WERI-Rb-1 (cell line): ENCODE measurements around the gene CA11.
"Not testable (repeated sequence)": the region's sequence is repeated elsewhere in the genome, so short reads cannot be mapped to it uniquely, and the experiment has no call there.

Experiments used
- DNase-seq: peaks from one replicate; pipeline ENCODE4 v3.0.0-alpha.2; 2020
- H3K27ac ChIP-seq: fragments of 250-450 bp; sonication (Bioruptor Pico); 2 replicates; pipeline ENCODE4 v1.5.1; 2020; ENCODE audit warnings: mild to moderate bottlenecking, moderate library complexity
- H3K27me3 ChIP-seq: fragments of 250-450 bp; sonication (Bioruptor Pico); 2 replicates; pipeline ENCODE4 v1.5.1; 2021; ENCODE audit warnings: mild to moderate bottlenecking, low read depth, moderate library complexity; ENCODE audit not compliant: insufficient read depth, severe bottlenecking
- H3K36me3 ChIP-seq: fragments of 250-450 bp; sonication (Bioruptor Pico); 2 replicates; pipeline ENCODE4 v1.5.1; 2020; ENCODE audit warnings: mild to moderate bottlenecking, moderate library complexity
- H3K4me3 ChIP-seq: 2 replicates; pipeline ENCODE4 v1.5.1; 2011; ENCODE audit warnings: low read depth, mild to moderate bottlenecking, control low read depth, low read length
- H3K9me3 ChIP-seq: fragments of 250-450 bp; sonication (Bioruptor Pico); 2 replicates; pipeline ENCODE4 v1.5.1; 2021; ENCODE audit warnings: mild to moderate bottlenecking, moderate library complexity; ENCODE audit not compliant: severe bottlenecking
- CTCF ChIP-seq: IDR thresholded peaks from 2 replicates; pipeline ENCODE4 v1.5.1; 2011; ENCODE audit warnings: low read depth, mild to moderate bottlenecking, control low read depth, inconsistent platforms, low read length

Gene CA11

GRCh38 chr19:48634036-48634342 is 12.0 kb downstream of the CA11 start:
- H3K9me3 ChIP-seq: no peaks in the 10 kb centered on the region
- peaks cover 29% of the 10 kb centered on the region for H3K36me3 ChIP-seq
- no peak for TF ChIP-seq CTCF
- no peak for DNase-seq
- no peaks in the 10 kb centered on the region for H3K27me3 ChIP-seq
- H3K27ac ChIP-seq: peak overlapping the region; percentile 43
- H3K4me3 ChIP-seq: peak overlapping the region; percentile 38

- peak; percentile 87 for DNase-seq
- H3K27ac ChIP-seq: peak overlapping the region; percentile 43
- H3K9me3 ChIP-seq: no peaks in the 10 kb centered on the region
- peaks cover 33% of the 10 kb centered on the region for H3K36me3 ChIP-seq
- H3K4me3 ChIP-seq: peak overlapping the region; percentile 38
- TF ChIP-seq CTCF: no peak
- no peaks in the 10 kb centered on the region for H3K27me3 ChIP-seq
Measured at GRCh38 chr19:48633148-48634035, 12.6 kb downstream of the CA11 start.

- peak overlapping the region; percentile 43 for H3K27ac ChIP-seq
- H3K9me3 ChIP-seq: no peaks in the 10 kb centered on the region
- H3K27me3 ChIP-seq: no peaks in the 10 kb centered on the region
- peaks cover 33% of the 10 kb centered on the region for H3K36me3 ChIP-seq
- no peak for DNase-seq
- no peak for TF ChIP-seq CTCF
- no peak overlapping the region for H3K4me3 ChIP-seq
Measured at GRCh38 chr19:48632692-48633147, 13.3 kb downstream of the CA11 start.

- not testable (repeated sequence) for H3K4me3 ChIP-seq, H3K27me3 ChIP-seq, H3K9me3 ChIP-seq, DNase-seq
- H3K36me3 ChIP-seq: peaks cover 33% of the 10 kb centered on the region
- peak overlapping the region; percentile 43 for H3K27ac ChIP-seq
Measured at GRCh38 chr19:48632286-48632685, 13.7 kb downstream of the CA11 start.

GRCh38 chr19:48631225-48631624 is 14.8 kb downstream of the CA11 start:
- Histone ChIP-seq H3K27ac (no peak overlapping the region), H3K4me3 (no peak overlapping the region), H3K9me3 (no peaks in the 10 kb centered on the region), H3K36me3 (peaks cover 36% of the 10 kb centered on the region), H3K27me3 (no peaks in the 10 kb centered on the region)
- TF ChIP-seq CTCF: no peak
- DNase-seq: no peak

GRCh38 chr19:48630296-48631063 is 15.5 kb downstream of the CA11 start:
- Histone ChIP-seq H3K36me3 (peaks cover 41% of the 10 kb centered on the region), H3K27ac (no peak overlapping the region), H3K9me3 (no peaks in the 10 kb centered on the region), H3K4me3 (no peak overlapping the region), H3K27me3 (no peaks in the 10 kb centered on the region)
- DNase-seq: no peak
- no peak for TF ChIP-seq CTCF
